Trophoblast cell (in vitro differentiated cells and primary cell): ENCODE measurements around the gene LRRC2.

Source experiments
- DNase-seq, 2 donors: peaks; one replicate each; pipeline ENCODE4 v3.0.0-alpha.2; 2016
- H2AFZ ChIP-seq: 2 replicates; pipeline ENCODE4 v1.6.1; 2013; ENCODE audit warnings: low read length, moderate library complexity, mild to moderate bottlenecking; ENCODE audit not compliant: insufficient read depth, poor library complexity
- H2AK5ac ChIP-seq: 2 replicates; pipeline ENCODE4 v1.6.1; 2013; ENCODE audit warnings: mild to moderate bottlenecking, low read length
- H2BK120ac ChIP-seq: 2 replicates; pipeline ENCODE4 v1.6.1; 2013; ENCODE audit warnings: low read length, mild to moderate bottlenecking, moderate library complexity; ENCODE audit not compliant: insufficient read depth, poor library complexity
- H2BK12ac ChIP-seq: 2 replicates; pipeline ENCODE4 v1.6.1; 2013; ENCODE audit warnings: mild to moderate bottlenecking, low read length, moderate library complexity
- H2BK5ac ChIP-seq: 2 replicates; pipeline ENCODE4 v1.6.1; 2013; ENCODE audit warnings: low read length, low read depth, moderate library complexity, mild to moderate bottlenecking; ENCODE audit not compliant: poor library complexity
- H3K14ac ChIP-seq: 2 replicates; pipeline ENCODE4 v1.6.1; 2013; ENCODE audit warnings: mild to moderate bottlenecking, low read length
- H3K18ac ChIP-seq: 2 replicates; pipeline ENCODE4 v1.6.1; 2013; ENCODE audit warnings: mild to moderate bottlenecking, low read length
- H3K23ac ChIP-seq: 2 replicates; pipeline ENCODE4 v1.6.1; 2013; ENCODE audit warnings: low read length
- H3K27ac ChIP-seq: 2 replicates; pipeline ENCODE4 v1.5.1; 2013; ENCODE audit warnings: low read depth, mild to moderate bottlenecking, inconsistent platforms, low read length, moderate library complexity
- H3K27me3 ChIP-seq: 2 replicates; pipeline ENCODE4 v1.6.1; 2013; ENCODE audit warnings: inconsistent platforms, mild to moderate bottlenecking, low read length, moderate library complexity; ENCODE audit not compliant: insufficient read depth
- H3K36me3 ChIP-seq, 2 experiments: 1 replicate in 1 of 2; 2 replicates in 1 of 2; pipeline ENCODE4 v1.6.1; 2013; ENCODE audit warnings: low read length in 2 of 2, mild to moderate bottlenecking in 2 of 2, moderate library complexity in 1 of 2; ENCODE audit not compliant: insufficient read depth in 2 of 2, control insufficient read depth in 1 of 2
- H3K4ac ChIP-seq: 2 replicates; pipeline ENCODE4 v1.6.1; 2013; ENCODE audit warnings: low read depth, mild to moderate bottlenecking, low read length, moderate library complexity
- H3K4me1 ChIP-seq, 2 experiments: 1 replicate in 1 of 2; 2 replicates in 1 of 2; pipeline ENCODE4 v1.6.1; 2013; ENCODE audit warnings: low read length in 2 of 2, mild to moderate bottlenecking in 2 of 2, moderate library complexity in 1 of 2; ENCODE audit not compliant: insufficient read depth in 2 of 2, control insufficient read depth in 1 of 2
- H3K4me2 ChIP-seq: 2 replicates; pipeline ENCODE4 v1.6.1; 2013; ENCODE audit warnings: inconsistent platforms, mild to moderate bottlenecking, low read length, moderate library complexity
- H3K4me3 ChIP-seq: 2 replicates; pipeline ENCODE4 v1.5.1; 2013; ENCODE audit warnings: mild to moderate bottlenecking, low read depth, low read length, inconsistent platforms
- H3K79me1 ChIP-seq: one replicate; pipeline ENCODE4 v1.6.1; 2013; ENCODE audit warnings: low read length
- H3K79me2 ChIP-seq: 2 replicates; pipeline ENCODE4 v1.6.1; 2013; ENCODE audit warnings: low read length, mild to moderate bottlenecking; ENCODE audit not compliant: control insufficient read depth, insufficient read depth, poor library complexity
- H3K9ac ChIP-seq: 2 replicates; pipeline ENCODE4 v1.6.1; 2013; ENCODE audit warnings: mild to moderate bottlenecking, low read length
- H3K9me3 ChIP-seq: 2 replicates; pipeline ENCODE4 v1.6.1; 2013; ENCODE audit warnings: low read depth, mild to moderate bottlenecking, control low read depth, inconsistent platforms, low read length; ENCODE audit not compliant: insufficient read depth
- H4K12ac ChIP-seq: 2 replicates; pipeline ENCODE4 v1.6.1; 2013; ENCODE audit warnings: low read depth, mild to moderate bottlenecking, low read length, moderate library complexity
- H4K8ac ChIP-seq: 2 replicates; pipeline ENCODE4 v1.6.1; 2013; ENCODE audit warnings: low read depth, mild to moderate bottlenecking, low read length, moderate library complexity
- H4K91ac ChIP-seq: one replicate; pipeline ENCODE4 v1.6.1; 2013; ENCODE audit warnings: low read depth, mild to moderate bottlenecking, low read length, moderate library complexity
- WGBS: extraction: QIAGEN DNeasy Blood & Tissue Kit; methylation state at CpG from one replicate; pipeline ENCODE4 v1.1.7; 2013; ENCODE audit warnings: missing lambda C conversion rate; ENCODE audit not compliant: insufficient read length, insufficient coverage; ENCODE audit errors: extremely low coverage; 5-methylcytosine and 5-hydroxymethylcytosine counted together

The LRRC2 gene

GRCh38 chr3:46612324-46612723 lies 46.2 kb upstream of the LRRC2 start, which contains the start of gene FAM240A:
FAM240A (plus strand) TSS chr3:46612525; CDS start chr3:46612684, 159 bp downstream.
- no peak within 1 kb of the TSS for H3K27ac ChIP-seq
- H3K4me1 ChIP-seq: no peaks in the 10 kb centered on the region
- H3K4ac ChIP-seq: no peak within 1 kb of the TSS
- H4K12ac ChIP-seq: no peak within 1 kb of the TSS
- H3K14ac ChIP-seq: no peak within 1 kb of the TSS
- H2BK5ac ChIP-seq: no peak within 1 kb of the TSS
- H2BK120ac ChIP-seq: no peak within 1 kb of the TSS
- no peak within 1 kb of the TSS for H2BK12ac ChIP-seq
- no peak for DNase-seq
- H3K27me3 ChIP-seq: no peaks in the 10 kb centered on the region
- no peaks in the 10 kb centered on the region for H3K79me1 ChIP-seq
- no peak within 1 kb of the TSS for H3K9ac ChIP-seq
- H3K9me3 ChIP-seq: no peaks in the 10 kb centered on the region
- no peak within 1 kb of the TSS for H3K23ac ChIP-seq
- H4K91ac ChIP-seq: no peak within 1 kb of the TSS
- no peaks in the 10 kb centered on the region for H3K36me3 ChIP-seq
- WGBS: no CpG with 5 or more reads among the region's 9 CpGs
- no peaks in the 10 kb centered on the region for H3K79me2 ChIP-seq
- no peak within 1 kb of the TSS for H3K4me3 ChIP-seq
- no peak within 1 kb of the TSS for H2AK5ac ChIP-seq
- H3K4me2 ChIP-seq: no peak within 1 kb of the TSS
- no peak within 1 kb of the TSS for H3K18ac ChIP-seq
- H4K8ac ChIP-seq: no peak within 1 kb of the TSS
- no peak within 1 kb of the TSS for H2AFZ ChIP-seq

DNA sequence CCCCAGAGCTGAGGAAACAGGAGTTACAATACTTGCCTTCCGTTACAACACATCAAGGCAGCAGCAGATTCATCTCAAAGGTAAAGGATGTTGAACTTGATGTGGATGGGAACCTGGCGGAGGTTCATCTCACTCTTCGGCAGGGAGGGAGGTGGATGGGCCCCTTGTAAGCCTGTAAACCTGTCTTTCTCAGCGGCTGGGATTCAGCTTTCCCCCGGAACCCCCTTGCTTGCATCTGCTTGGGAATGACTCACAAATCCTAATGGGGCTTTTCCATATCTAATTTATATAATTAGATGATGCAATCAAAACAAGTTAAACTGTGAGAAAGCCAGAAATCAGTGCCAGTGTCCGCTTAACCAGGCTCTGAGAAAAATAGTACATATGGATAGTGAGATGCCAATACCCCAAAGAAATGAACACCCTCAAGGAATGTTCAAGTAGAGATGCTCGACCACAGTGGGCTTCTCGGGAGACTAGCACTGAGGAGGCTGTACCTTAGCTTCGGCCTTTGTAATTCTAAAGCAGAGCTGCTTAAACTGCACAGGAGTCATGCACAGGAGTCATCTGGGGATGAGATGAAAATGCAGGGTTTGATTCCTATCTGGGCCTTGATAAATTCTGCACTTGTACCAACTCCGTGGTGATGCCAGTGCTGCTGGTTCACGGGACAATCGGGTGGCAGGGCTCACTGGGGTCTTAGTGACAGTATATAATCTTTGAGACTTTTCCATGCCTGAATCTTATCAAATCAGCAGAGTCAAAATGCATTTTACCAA lies 44.0 kb upstream of the LRRC2 start:
- Histone ChIP-seq H3K23ac (no peak overlapping the region), H2AK5ac (no peak overlapping the region), H2AFZ (no peak overlapping the region), H3K18ac (no peak overlapping the region), H2BK12ac (no peak overlapping the region), H3K4me1 (no peaks in the 10 kb centered on the region), H3K9me3 (no peaks in the 10 kb centered on the region), H4K91ac (no peak overlapping the region), H3K4me3 (no peak overlapping the region), H3K14ac (no peak overlapping the region), H2BK5ac (no peak overlapping the region), H2BK120ac (no peak overlapping the region), H3K36me3 (no peaks in the 10 kb centered on the region), H3K27me3 (no peaks in the 10 kb centered on the region), H3K79me2 (no peaks in the 10 kb centered on the region), H3K9ac (no peak overlapping the region), H4K12ac (no peak overlapping the region), H3K4ac (no peak overlapping the region), H3K4me2 (no peak overlapping the region), H4K8ac (no peak overlapping the region), H3K79me1 (no peaks in the 10 kb centered on the region), H3K27ac (no peak overlapping the region)
- no peak for DNase-seq
- no CpG with 5 or more reads among the region's 12 CpGs for WGBS

GRCh38 chr3:46609212-46609721 lies 43.2 kb upstream of the LRRC2 start:
- H3K36me3 ChIP-seq: no peaks in the 10 kb centered on the region
- no peak overlapping the region for H2BK12ac ChIP-seq
- H2AK5ac ChIP-seq: no peak overlapping the region
- no peak overlapping the region for H3K4ac ChIP-seq
- WGBS: no CpG with 5 or more reads among the region's 5 CpGs
- H3K18ac ChIP-seq: no peak overlapping the region
- no peak overlapping the region for H3K14ac ChIP-seq
- no peak overlapping the region for H2BK120ac ChIP-seq
- no peak overlapping the region for H4K12ac ChIP-seq
- no peak overlapping the region for H3K23ac ChIP-seq
- H3K27ac ChIP-seq: no peak overlapping the region
- H3K4me3 ChIP-seq: no peak overlapping the region
- DNase-seq: no peak
- no peak overlapping the region for H2BK5ac ChIP-seq
- no peaks in the 10 kb centered on the region for H3K79me1 ChIP-seq
- no peak overlapping the region for H3K9ac ChIP-seq
- no peak overlapping the region for H4K91ac ChIP-seq
- H3K9me3 ChIP-seq: no peaks in the 10 kb centered on the region
- H3K79me2 ChIP-seq: no peaks in the 10 kb centered on the region
- H3K27me3 ChIP-seq: no peaks in the 10 kb centered on the region
- H4K8ac ChIP-seq: no peak overlapping the region
- H3K4me1 ChIP-seq: no peaks in the 10 kb centered on the region
- H3K4me2 ChIP-seq: no peak overlapping the region
- no peak overlapping the region for H2AFZ ChIP-seq

- Histone ChIP-seq H3K79me1 (no peaks in the 10 kb centered on the region), H3K27me3 (no peaks in the 10 kb centered on the region), H4K91ac (no peak overlapping the region), H3K9ac (no peak overlapping the region), H3K23ac (no peak overlapping the region), H3K27ac (no peak overlapping the region), H3K18ac (no peak overlapping the region), H3K79me2 (no peaks in the 10 kb centered on the region), H4K12ac (no peak overlapping the region), H3K9me3 (no peaks in the 10 kb centered on the region), H3K4me3 (no peak overlapping the region), H4K8ac (no peak overlapping the region), H2BK12ac (no peak overlapping the region), H3K4me1 (no peaks in the 10 kb centered on the region), H2BK120ac (no peak overlapping the region), H3K4ac (no peak overlapping the region), H3K14ac (no peak overlapping the region), H2AFZ (no peak overlapping the region), H2BK5ac (no peak overlapping the region), H3K4me2 (no peak overlapping the region), H2AK5ac (no peak overlapping the region), H3K36me3 (no peaks in the 10 kb centered on the region)
- DNase-seq: peak; percentile 17 to 42
- WGBS: no CpG with 5 or more reads among the region's 6 CpGs
Measured at GRCh38 chr3:46607603-46608028, 41.5 kb upstream of the LRRC2 start.
